IMR-90 (cell line): ENCODE data around the gene SLC25A21. TPM values are rescaled to one million over a fixed set of nuclear protein-coding genes. Genes with fewer than 3 reads are reported as not detected.

ENCODE experiments used
- ATAC-seq: fragments of 200-7000 bp; cut with Tn5 transposase; 2 replicates; pipeline ENCODE4 v1.9.1; 2020; ENCODE audit warnings: low read depth, mild to moderate bottlenecking, moderate library complexity
- BruUV-seq: library from RNA; stranded (reverse); fragments of 400-500 nt; replicated peaks from 2 replicates; lab custom pipeline; 2021; lab: Mats Ljungman, UMichigan
- CTCF ChIA-PET: fragments of 300-600 bp; formaldehyde crosslinking; extraction: SDS; loops from one replicate; lab custom pipeline; 2021; ENCODE audit warnings: antibody characterized with exemption; lab: Yijun Ruan, JAX
- POLR2A ChIA-PET: fragments of 300-600 bp; sonication (Branson Sonifier 250); formaldehyde crosslinking; loops from one replicate; lab custom pipeline; 2022; ENCODE audit warnings: antibody characterized with exemption; ENCODE audit not compliant: unreplicated experiment; lab: Charles Lee
- DNase-seq: peaks from one replicate; pipeline ENCODE4 v3.0.0; 2013
- H2AFZ ChIP-seq: replicated peaks from 2 replicates; pipeline ENCODE3; 2013; ENCODE audit warnings: low read length, mild to moderate bottlenecking; ENCODE audit not compliant: poor library complexity
- H2AK5ac ChIP-seq: 2 replicates; pipeline ENCODE4 v1.6.1; 2013; ENCODE audit warnings: low read depth, low read length, inconsistent platforms
- H2AK9ac ChIP-seq: replicated peaks from 2 replicates; pipeline ENCODE3; 2013; ENCODE audit warnings: mild to moderate bottlenecking, low read depth, low read length, moderate library complexity; ENCODE audit not compliant: poor library complexity
- H2BK120ac ChIP-seq: 2 replicates; pipeline ENCODE4 v1.6.1; 2013; ENCODE audit warnings: low read depth, low read length, inconsistent platforms
- H2BK15ac ChIP-seq: 3 replicates; pipeline ENCODE4 v1.6.1; 2013; ENCODE audit warnings: low read depth, low read length, inconsistent platforms
- H2BK20ac ChIP-seq: 2 replicates; pipeline ENCODE4 v1.6.1; 2013; ENCODE audit warnings: low read depth, mild to moderate bottlenecking, inconsistent platforms, low read length, moderate library complexity
- H2BK5ac ChIP-seq: 2 replicates; pipeline ENCODE4 v1.6.1; 2013; ENCODE audit warnings: mild to moderate bottlenecking, low read depth, low read length, inconsistent platforms; ENCODE audit not compliant: poor library complexity, severe bottlenecking
- H3K14ac ChIP-seq: replicated peaks from 2 replicates; pipeline ENCODE4 v1.6.1; 2013; ENCODE audit warnings: low read depth, low read length, inconsistent platforms
- H3K18ac ChIP-seq: 2 replicates; pipeline ENCODE4 v1.6.1; 2013; ENCODE audit warnings: low read depth, low read length, control low read depth
- H3K23ac ChIP-seq: 2 replicates; pipeline ENCODE4 v1.6.1; 2013; ENCODE audit warnings: low read depth, low read length, inconsistent platforms
- H3K27ac ChIP-seq: 2 replicates; pipeline ENCODE4 v1.5.1; 2013; ENCODE audit warnings: mild to moderate bottlenecking, control low read depth, low read length; ENCODE audit not compliant: insufficient read depth
- H3K27me3 ChIP-seq: 2 replicates; pipeline ENCODE4 v1.6.1; 2013; ENCODE audit warnings: low read length; ENCODE audit not compliant: control insufficient read depth, insufficient read depth
- H3K36me3 ChIP-seq: 2 replicates; pipeline ENCODE4 v1.6.1; 2013; ENCODE audit warnings: low read length, mixed read lengths; ENCODE audit not compliant: control insufficient read depth, insufficient read depth
- H3K4ac ChIP-seq: 2 replicates; pipeline ENCODE4 v1.6.1; 2013; ENCODE audit warnings: low read depth, low read length, inconsistent platforms
- H3K4me1 ChIP-seq: 2 replicates; pipeline ENCODE4 v1.6.1; 2013; ENCODE audit warnings: low read length, mixed read lengths; ENCODE audit not compliant: control insufficient read depth, insufficient read depth
- H3K4me2 ChIP-seq: 2 replicates; pipeline ENCODE4 v1.6.1; 2013; ENCODE audit warnings: low read depth, mild to moderate bottlenecking, control low read depth, low read length, moderate library complexity
- H3K4me3 ChIP-seq: 2 replicates; pipeline ENCODE4 v1.5.1; 2013; ENCODE audit warnings: low read depth, mild to moderate bottlenecking, control low read depth, low read length, moderate library complexity; ENCODE audit not compliant: insufficient read depth
- H3K56ac ChIP-seq: 2 replicates; pipeline ENCODE4 v1.6.1; 2013; ENCODE audit warnings: low read length, inconsistent platforms; ENCODE audit not compliant: insufficient read depth; ENCODE audit errors: extremely low read depth
- H3K79me1 ChIP-seq, 2 experiments: 2 replicates each; pipeline ENCODE4 v1.6.1; 2013; ENCODE audit warnings: low read length in 2 of 2, inconsistent platforms in 1 of 2, low read depth in 1 of 2
- H3K9ac ChIP-seq: 2 replicates; pipeline ENCODE4 v1.6.1; 2013; ENCODE audit warnings: low read depth, low read length, control low read depth
- H3K9me1 ChIP-seq: 2 replicates; pipeline ENCODE4 v1.6.1; 2013; ENCODE audit warnings: low read length, inconsistent platforms; ENCODE audit not compliant: insufficient read depth
- H3K9me3 ChIP-seq: 2 replicates; pipeline ENCODE4 v1.6.1; 2013; ENCODE audit warnings: low read length; ENCODE audit not compliant: control insufficient read depth, insufficient read depth
- H4K20me1 ChIP-seq: 2 replicates; pipeline ENCODE4 v1.6.1; 2013; ENCODE audit warnings: low read length, inconsistent platforms; ENCODE audit not compliant: insufficient read depth
- H4K5ac ChIP-seq: 2 replicates; pipeline ENCODE4 v1.6.1; 2013; ENCODE audit warnings: mild to moderate bottlenecking, low read depth, low read length, control low read depth
- H4K8ac ChIP-seq, 2 experiments: 2 replicates each; pipeline ENCODE4 v1.6.1; 2013; ENCODE audit warnings: low read depth in 2 of 2, low read length in 2 of 2, control low read depth in 1 of 2, inconsistent platforms in 1 of 2
- H4K91ac ChIP-seq: 2 replicates; pipeline ENCODE4 v1.6.1; 2013; ENCODE audit warnings: low read depth, low read length, inconsistent platforms; ENCODE audit not compliant: insufficient read depth
- BHLHE40 ChIP-seq: fragments of 150-350 bp; IDR thresholded peaks from 2 replicates; pipeline ENCODE4 v1.6.1; 2016; ENCODE audit warnings: mild to moderate bottlenecking, low read depth, low read length
- CEBPB ChIP-seq: IDR thresholded peaks from 2 replicates; pipeline ENCODE4 v1.6.1; 2012; ENCODE audit warnings: low read depth, low read length, improper control_type of control experiment
- CHD1 ChIP-seq: IDR thresholded peaks from 2 replicates; pipeline ENCODE4 v1.6.1; 2012; ENCODE audit warnings: low read depth, low read length, improper control_type of control experiment
- CTCF ChIP-seq: conservative IDR thresholded peaks from 2 replicates; pipeline ENCODE4 v1.5.1; 2012; ENCODE audit warnings: mild to moderate bottlenecking, low read depth, low read length, improper control_type of control experiment
- ELK1 ChIP-seq: fragments of 150-350 bp; IDR thresholded peaks from 2 replicates; pipeline ENCODE4 v1.6.1; 2016; ENCODE audit warnings: low read depth, mild to moderate bottlenecking, low read length, moderate library complexity, borderline replicate concordance
- MAZ ChIP-seq: IDR thresholded peaks from 2 replicates; pipeline ENCODE4 v1.6.1; 2012; ENCODE audit warnings: low read depth, mild to moderate bottlenecking, low read length, improper control_type of control experiment, moderate library complexity, borderline replicate concordance
- RAD21 ChIP-seq: IDR thresholded peaks from 2 replicates; pipeline ENCODE4 v1.6.1; 2012; ENCODE audit warnings: low read length, improper control_type of control experiment
- dilution Hi-C: fragments of 300-500 bp; cut with HindIII; formaldehyde crosslinking; loops from one replicate; pipeline ENCODE4 v1.14.3; 2018; ENCODE audit warnings: low sequenced_read_pairs; ENCODE audit not compliant: unreplicated experiment
- in situ Hi-C: fragments of 300-500 bp; cut with MboI; formaldehyde crosslinking; loops from 3 replicates; pipeline ENCODE4 v1.14.3; 2019; ENCODE audit warnings: low sequenced_read_pairs, inconsistent platforms, mixed read lengths
- intact Hi-C: fragments of 100-400 bp; cut with micrococcal nuclease; formaldehyde crosslinking; loops from 2 replicates; pipeline ENCODE4 v1.10.0; 2022
- polyA plus RNA-seq, 3 experiments: library from polyadenylated mRNA; depleted of rRNA; stranded (reverse); fragments of >200 nt; gene quantifications; 2 replicates each; pipeline ENCODE4 v1.2.3, GENCODE V29; 2012; ENCODE audit warnings: low replicate concordance in 1 of 3
- total RNA-seq: library from RNA; depleted of rRNA; stranded (reverse); fragments of >200 nt; gene quantifications from 2 replicates; pipeline ENCODE4 v1.2.3, GENCODE V29; 2012

SLC25A21 gene
- total and polyA plus RNA-seq, 2 of the 4 experiments (the other 2 are of a cell fraction): 0.62 to 0.90 TPM

- no peaks in the 10 kb centered on the region for H3K9me3 ChIP-seq
- H2AK9ac ChIP-seq: no peak overlapping the region
- intact Hi-C loops: loop anchor here (10.0 kb wide), 2 partner anchors 291 to 371 kb away; no protein-coding TSS in a partner anchor
- no peaks in the 10 kb centered on the region; the same call in 1 of the 2 replicates for H3K9me1 ChIP-seq
- no peak overlapping the region for H2BK120ac ChIP-seq
- peaks cover 2% of the 10 kb centered on the region for H3K4me1 ChIP-seq
- no peak overlapping the region for H2AK5ac ChIP-seq
- no peak overlapping the region for H3K23ac ChIP-seq
- no peak overlapping the region for H3K4ac ChIP-seq
- no TSS peak for BruUV-seq
- no peak overlapping the region for H4K8ac ChIP-seq
- H2BK15ac ChIP-seq: no peak overlapping the region
- H4K91ac ChIP-seq: no peak overlapping the region
- no peak overlapping the region for H3K18ac ChIP-seq
- no peak overlapping the region for H2BK5ac ChIP-seq
- no peaks in the 10 kb centered on the region for H3K36me3 ChIP-seq
- in situ Hi-C loops: loop anchor here (10.0 kb wide), 1 partner anchor 491 kb away; no protein-coding TSS in a partner anchor
- CTCF ChIA-PET: interaction anchor here (0.5 to 0.9 kb wide), 2 partner anchors 11 to 497 kb away, joined by 3 to 4 read pairs; no protein-coding TSS in a partner anchor
- no peak overlapping the region for H3K14ac ChIP-seq
- dilution Hi-C loops: no loop called here
- no peak for ATAC-seq
- H3K9ac ChIP-seq: no peak overlapping the region
- no peak overlapping the region for H3K4me2 ChIP-seq
- POLR2A ChIA-PET: no interaction called here
- no peak overlapping the region for H2BK20ac ChIP-seq
- H4K20me1 ChIP-seq: no peaks in the 10 kb centered on the region
- H3K27ac ChIP-seq: no peak overlapping the region
- no peaks in the 10 kb centered on the region for H3K27me3 ChIP-seq
- H3K4me3 ChIP-seq: no peak overlapping the region
- H4K5ac ChIP-seq: no peak overlapping the region
- no peaks in the 10 kb centered on the region for H3K79me1 ChIP-seq
- H3K56ac ChIP-seq: no peak overlapping the region
- no peak overlapping the region for H2AFZ ChIP-seq
- peak; percentile 13 for DNase-seq
- no peak for TF ChIP-seq BHLHE40
- TF ChIP-seq CTCF: no peak
- TF ChIP-seq CHD1: no peak
- TF ChIP-seq ELK1: no peak
- TF ChIP-seq CEBPB: no peak
- no peak for TF ChIP-seq MAZ
- no peak for TF ChIP-seq RAD21
Measured at GRCh38 chr14:37145395-37145794, 27.0 kb downstream of the SLC25A21 start.
